Osteocyte (in vitro differentiated cells): Measurements from ENCODE around the gene SEPTIN10. TPM values are rescaled to one million over a fixed set of nuclear protein-coding genes. Genes with fewer than 3 reads are reported as not detected.
"Not testable (repeated sequence)": the region's sequence is repeated elsewhere in the genome, so short reads cannot be mapped to it uniquely, and the experiment has no call there.

Source experiments
- DNase-seq: peaks from one replicate; pipeline ENCODE4 v3.0.0; 2021; ENCODE audit warnings: mixed read lengths; ENCODE audit not compliant: unreplicated experiment; ENCODE audit errors: extremely low spot score
- H3K27ac Mint-ChIP-seq: one replicate; pipeline ENCODE4 v1.8.0; 2021; ENCODE audit warnings: mild to moderate bottlenecking, mixed read lengths; ENCODE audit not compliant: unreplicated experiment
- H3K27me3 Mint-ChIP-seq: one replicate; pipeline ENCODE4 v1.8.0; 2021; ENCODE audit warnings: mixed read lengths; ENCODE audit not compliant: unreplicated experiment
- H3K36me3 Mint-ChIP-seq: one replicate; pipeline ENCODE4 v1.8.0; 2021; ENCODE audit warnings: mixed read lengths; ENCODE audit not compliant: unreplicated experiment
- H3K4me1 Mint-ChIP-seq: one replicate; pipeline ENCODE4 v1.8.0; 2021; ENCODE audit warnings: mixed read lengths; ENCODE audit not compliant: unreplicated experiment
- H3K4me3 Mint-ChIP-seq: one replicate; pipeline ENCODE4 v1.8.0; 2021; ENCODE audit warnings: mild to moderate bottlenecking, moderate library complexity, mixed read lengths; ENCODE audit not compliant: unreplicated experiment
- H3K9me3 Mint-ChIP-seq: one replicate; pipeline ENCODE4 v1.8.0; 2021; ENCODE audit warnings: mixed read lengths; ENCODE audit not compliant: unreplicated experiment
- total RNA-seq: library from RNA; stranded (reverse); gene quantifications from 2 replicates; pipeline ENCODE4 v1.2.1, GENCODE V29; 2021
- TF ChIP-seq, protein P1 (sequence below): fragments of 200-600 bp; sonication (generic); IDR thresholded peaks from 2 replicates; pipeline ENCODE4 v1.5.0; 2021; ENCODE audit warnings: antibody characterized with exemption, mild to moderate bottlenecking, moderate library complexity

Gene SEPTIN10
- total RNA-seq, 1 donor from 2014 or later, result 109 TPM

DNA sequence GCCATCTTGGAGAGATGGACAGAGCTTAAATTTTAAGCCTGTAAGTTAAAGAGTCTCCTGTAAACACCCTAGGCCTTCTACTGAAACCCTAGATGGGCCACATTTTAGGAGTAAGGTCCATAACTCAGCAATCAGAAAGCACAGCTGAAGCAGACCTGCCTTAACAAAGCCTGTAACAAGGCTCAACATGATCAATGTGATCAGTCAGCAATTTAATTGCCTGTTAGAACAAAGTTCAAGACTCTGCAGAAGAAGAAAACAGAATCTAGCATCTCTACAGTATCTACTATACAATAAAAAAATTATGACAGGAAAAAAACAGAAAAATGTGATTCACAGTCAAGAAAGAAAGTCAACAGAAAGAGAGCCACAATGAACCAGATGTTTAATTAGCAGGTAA lies 27.1 kb downstream of the SEPTIN10 start:
- Mint-ChIP-seq H3K27me3 (no peaks in the 10 kb centered on the region), H3K27ac (no peak overlapping the region), H3K4me1 (peaks cover 11% of the 10 kb centered on the region), H3K4me3 (no peak overlapping the region), H3K36me3 (peaks cover 44% of the 10 kb centered on the region), H3K9me3 (no peaks in the 10 kb centered on the region)
- no peak for DNase-seq
- TF ChIP-seq, protein P1, sequence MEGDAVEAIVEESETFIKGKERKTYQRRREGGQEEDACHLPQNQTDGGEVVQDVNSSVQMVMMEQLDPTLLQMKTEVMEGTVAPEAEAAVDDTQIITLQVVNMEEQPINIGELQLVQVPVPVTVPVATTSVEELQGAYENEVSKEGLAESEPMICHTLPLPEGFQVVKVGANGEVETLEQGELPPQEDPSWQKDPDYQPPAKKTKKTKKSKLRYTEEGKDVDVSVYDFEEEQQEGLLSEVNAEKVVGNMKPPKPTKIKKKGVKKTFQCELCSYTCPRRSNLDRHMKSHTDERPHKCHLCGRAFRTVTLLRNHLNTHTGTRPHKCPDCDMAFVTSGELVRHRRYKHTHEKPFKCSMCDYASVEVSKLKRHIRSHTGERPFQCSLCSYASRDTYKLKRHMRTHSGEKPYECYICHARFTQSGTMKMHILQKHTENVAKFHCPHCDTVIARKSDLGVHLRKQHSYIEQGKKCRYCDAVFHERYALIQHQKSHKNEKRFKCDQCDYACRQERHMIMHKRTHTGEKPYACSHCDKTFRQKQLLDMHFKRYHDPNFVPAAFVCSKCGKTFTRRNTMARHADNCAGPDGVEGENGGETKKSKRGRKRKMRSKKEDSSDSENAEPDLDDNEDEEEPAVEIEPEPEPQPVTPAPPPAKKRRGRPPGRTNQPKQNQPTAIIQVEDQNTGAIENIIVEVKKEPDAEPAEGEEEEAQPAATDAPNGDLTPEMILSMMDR, result no peak

- no peaks in the 10 kb centered on the region for H3K9me3 Mint-ChIP-seq
- no peak overlapping the region for H3K4me3 Mint-ChIP-seq
- peaks cover 43% of the 10 kb centered on the region for H3K36me3 Mint-ChIP-seq
- TF ChIP-seq, protein P1, result peak; percentile 6
- H3K27me3 Mint-ChIP-seq, result no peaks in the 10 kb centered on the region
- DNase-seq, result no peak
- H3K27ac Mint-ChIP-seq, result no peak overlapping the region
- H3K4me1 Mint-ChIP-seq, result peaks cover 6% of the 10 kb centered on the region
Observed at GRCh38 chr2:109582928-109583895, 30.6 kb downstream of the SEPTIN10 start.

GRCh38 chr2:109577630-109578029 lies 36.1 kb downstream of the SEPTIN10 start:
- H3K4me3 Mint-ChIP-seq, H3K9me3 Mint-ChIP-seq, H3K4me1 Mint-ChIP-seq: not testable (repeated sequence)

GRCh38 chr2:109575373-109575772 lies 38.4 kb downstream of the SEPTIN10 start:
- DNase-seq, result no peak
- no peaks in the 10 kb centered on the region for H3K9me3 Mint-ChIP-seq
- TF ChIP-seq, protein P1, result no peak
- no peak overlapping the region for H3K27ac Mint-ChIP-seq
- peaks cover 29% of the 10 kb centered on the region for H3K36me3 Mint-ChIP-seq
- H3K4me3 Mint-ChIP-seq, result no peak overlapping the region
- H3K27me3 Mint-ChIP-seq, result no peaks in the 10 kb centered on the region
- peaks cover 2% of the 10 kb centered on the region for H3K4me1 Mint-ChIP-seq

More at GRCh38 chr2:109577630-109578029, 36.1 kb downstream of the SEPTIN10 start:
- H3K27me3 Mint-ChIP-seq, DNase-seq, H3K27ac Mint-ChIP-seq: not testable (repeated sequence)
- peaks cover 24% of the 10 kb centered on the region for H3K36me3 Mint-ChIP-seq

- Mint-ChIP-seq H3K4me1 (peaks cover 2% of the 10 kb centered on the region), H3K36me3 (peaks cover 63% of the 10 kb centered on the region), H3K27me3 (no peaks in the 10 kb centered on the region), H3K9me3 (no peaks in the 10 kb centered on the region), H3K4me3 (no peak overlapping the region), H3K27ac (no peak overlapping the region)
- TF ChIP-seq, protein P1, result no peak
- DNase-seq, result no peak
Observed at GRCh38 chr2:109563980-109564550, 49.7 kb downstream of the SEPTIN10 start.
